GM12891 (cell line): ENCODE measurements around the gene POLR2E.

Source experiments
- POLR2AphosphoS5 ChIP-seq: IDR thresholded peaks from 2 replicates; pipeline ENCODE4 v1.6.1; 2011; ENCODE audit warnings: low read depth, low read length, control low read depth
- TAF1 ChIP-seq: IDR thresholded peaks from 2 replicates; pipeline ENCODE4 v1.6.1; 2011; ENCODE audit warnings: low read depth, low read length, control low read depth

DNA sequence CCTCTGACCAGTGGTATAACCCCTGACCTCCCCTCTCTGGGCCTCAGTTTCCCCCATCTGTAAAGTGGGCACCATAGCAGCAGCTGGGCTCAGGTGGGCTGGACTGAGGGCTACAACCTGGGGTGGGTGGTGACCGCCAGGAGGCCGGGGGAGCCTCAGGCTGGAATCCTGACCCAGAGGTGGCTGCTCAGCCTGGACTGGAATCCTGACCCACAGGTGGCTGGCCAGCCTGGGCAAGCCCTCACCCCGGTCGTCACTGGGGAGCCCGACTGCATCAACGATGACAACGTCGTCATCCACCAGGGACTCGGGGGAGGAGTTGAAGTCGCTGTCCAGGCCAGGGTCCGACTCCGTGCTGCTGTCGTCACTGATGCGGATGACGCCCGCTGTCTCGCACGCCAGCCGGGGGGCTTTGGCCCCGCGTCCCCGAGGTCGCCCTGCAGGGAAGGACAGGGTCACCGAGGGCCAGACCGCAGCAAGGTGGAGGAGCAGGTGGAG lies 18.9 kb upstream of the POLR2E start:
- no peak for TF ChIP-seq TAF1
- TF ChIP-seq POLR2AphosphoS5: no peak
